ENCODE data around the gene EML4. TPM values are rescaled to one million over a fixed set of nuclear protein-coding genes. Genes with fewer than 3 reads are reported as not detected.

The EML4 gene
- polyA plus RNA-seq, 1 donor (not counting 4 experiments of a cell fraction or from before 2014, with no cell fraction given) = 36.4 TPM

DNA sequence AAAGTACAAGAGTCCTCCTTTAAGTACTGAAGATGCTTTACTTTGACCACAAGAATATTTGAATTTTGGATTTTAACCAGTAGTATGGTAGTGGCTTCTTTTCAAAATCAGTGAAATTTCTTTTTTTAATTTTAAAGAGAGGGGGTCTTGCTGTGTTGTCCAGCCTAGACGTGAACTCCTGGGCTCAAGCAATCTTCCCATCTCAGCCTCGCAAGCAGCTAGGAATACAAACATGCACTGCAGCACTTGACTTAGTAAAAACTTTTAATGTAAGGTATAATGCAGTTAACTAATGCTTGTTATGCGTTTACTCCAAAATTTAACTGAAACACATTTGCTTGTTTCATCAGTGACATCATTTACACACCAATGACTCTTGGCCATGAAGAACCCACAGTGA lies 49.6 kb downstream of the EML4 start:
- dilution Hi-C loops (cut with MboI; ENCODE audit: extremely low pct_ligation_motif_present, low sequenced_read_pairs) = no loop called here
- Histone ChIP-seq H3K27ac (ENCODE audit: control insufficient read depth, insufficient read depth, low read length) (no peak overlapping the region), H3K9ac (ENCODE audit: control insufficient read depth, extremely low read depth, insufficient read depth, low read length) (no peak overlapping the region), H3K4me2 (ENCODE audit: control insufficient read depth, extremely low read depth, insufficient read depth, low read depth, low read length) (no peak overlapping the region), H3K36me3 (ENCODE audit: control insufficient read depth in 2 of 2, extremely low read depth in 1 of 2, insufficient read depth in 2 of 2, low read length in 2 of 2) (no peaks in the 10 kb centered on the region), H3K4me1 (ENCODE audit: control insufficient read depth, extremely low read depth, insufficient read depth, low read length) (peaks cover 5% of the 10 kb centered on the region), H3K4me3 (ENCODE audit: control insufficient read depth in 2 of 3, extremely low read depth in 1 of 3, insufficient read depth in 2 of 3, low read depth in 1 of 3, low read length in 3 of 3) (no peak overlapping the region), H3K9me3 (ENCODE audit: control insufficient read depth, low read depth, low read length) (no peaks in the 10 kb centered on the region), H3K9me1 (ENCODE audit: control insufficient read depth, extremely low read depth, insufficient read depth, low read length) (no peaks in the 10 kb centered on the region), H3K27me3 (ENCODE audit: control insufficient read depth, extremely low read depth, insufficient read depth, low read length) (no peaks in the 10 kb centered on the region), H3K79me2 (ENCODE audit: control insufficient read depth, insufficient read depth, low read length) (peaks cover 26% of the 10 kb centered on the region), H4K20me1 (ENCODE audit: control insufficient read depth, extremely low read depth, insufficient read depth, low read length) (no peaks in the 10 kb centered on the region), H2AFZ (ENCODE audit: control insufficient read depth, low read length) (no peak overlapping the region)
- DNase-seq (ENCODE audit: low read depth, low spot score) = no peak
- TF ChIP-seq EZH2 (IDR thresholded peaks at IDR 0.05; ENCODE audit: low read length) = no peak
- TF ChIP-seq CTCF (optimal IDR thresholded peaks at IDR 0.05 in 1 of 3, IDR thresholded peaks at IDR 0.05 in 1 of 3, conservative IDR thresholded peaks at IDR 0.05 in 1 of 3; ENCODE audit: extremely low read depth in 1 of 3, insufficient read depth in 2 of 3, low read length in 3 of 3) = no peak
- FAIRE-seq = no peak

DNA sequence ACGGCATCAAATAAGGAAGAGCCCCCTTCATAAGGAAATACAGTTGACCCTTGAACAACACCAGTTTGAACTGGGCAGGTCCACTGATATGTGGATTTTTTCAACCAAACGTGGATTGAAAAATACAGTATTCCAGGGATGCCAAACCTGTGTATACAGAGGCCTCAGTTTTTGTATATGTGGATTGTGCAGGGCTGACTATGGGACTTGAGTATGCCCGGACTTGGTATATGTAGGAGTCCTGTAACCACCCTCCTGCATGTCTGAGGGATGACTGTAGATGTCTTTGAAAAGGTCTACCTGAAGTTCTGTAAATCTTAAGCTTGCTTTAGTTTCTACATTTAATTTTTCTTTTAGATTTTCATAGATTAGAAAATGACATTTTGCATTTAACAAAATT lies 50.0 kb downstream of the EML4 start:
- Histone ChIP-seq H3K36me3 (ENCODE audit: control insufficient read depth in 2 of 2, extremely low read depth in 1 of 2, insufficient read depth in 2 of 2, low read length in 2 of 2) (no peaks in the 10 kb centered on the region), H3K27ac (ENCODE audit: control insufficient read depth, insufficient read depth, low read length) (no peak overlapping the region), H3K9me3 (ENCODE audit: control insufficient read depth, low read depth, low read length) (no peaks in the 10 kb centered on the region), H3K27me3 (ENCODE audit: control insufficient read depth, extremely low read depth, insufficient read depth, low read length) (no peaks in the 10 kb centered on the region), H3K4me3 (ENCODE audit: control insufficient read depth in 2 of 3, extremely low read depth in 1 of 3, insufficient read depth in 2 of 3, low read depth in 1 of 3, low read length in 3 of 3) (no peak overlapping the region), H3K79me2 (ENCODE audit: control insufficient read depth, insufficient read depth, low read length) (peaks cover 28% of the 10 kb centered on the region), H3K9me1 (ENCODE audit: control insufficient read depth, extremely low read depth, insufficient read depth, low read length) (no peaks in the 10 kb centered on the region), H3K4me2 (ENCODE audit: control insufficient read depth, extremely low read depth, insufficient read depth, low read depth, low read length) (no peak overlapping the region), H4K20me1 (ENCODE audit: control insufficient read depth, extremely low read depth, insufficient read depth, low read length) (no peaks in the 10 kb centered on the region), H3K9ac (ENCODE audit: control insufficient read depth, extremely low read depth, insufficient read depth, low read length) (no peak overlapping the region), H3K4me1 (ENCODE audit: control insufficient read depth, extremely low read depth, insufficient read depth, low read length) (peaks cover 5% of the 10 kb centered on the region), H2AFZ (ENCODE audit: control insufficient read depth, low read length) (no peak overlapping the region)
- dilution Hi-C loops (cut with MboI; ENCODE audit: extremely low pct_ligation_motif_present, low sequenced_read_pairs) = no loop called here
- TF ChIP-seq CTCF (optimal IDR thresholded peaks at IDR 0.05 in 1 of 3, IDR thresholded peaks at IDR 0.05 in 1 of 3, conservative IDR thresholded peaks at IDR 0.05 in 1 of 3; ENCODE audit: extremely low read depth in 1 of 3, insufficient read depth in 2 of 3, low read length in 3 of 3) (no peak), EZH2 (IDR thresholded peaks at IDR 0.05; ENCODE audit: low read length) (no peak)
- no peak for FAIRE-seq
- DNase-seq (ENCODE audit: low read depth, low spot score) = no peak

All from keratinocyte (primary cell).